Measurements from ENCODE around the gene PCBP1. TPM values are rescaled to one million over a fixed set of nuclear protein-coding genes. Genes with fewer than 3 reads are reported as not detected.
A peak's percentile ranks its signal among the peaks of the same experiment; 100 is the strongest.

Gene PCBP1
- total and polyA plus RNA-seq, 9 of the 15 experiments (the other 6 are each of a cell fraction or from before 2014, with no cell fraction given), result 19.2 to 407 (median 78.1) TPM

DNA sequence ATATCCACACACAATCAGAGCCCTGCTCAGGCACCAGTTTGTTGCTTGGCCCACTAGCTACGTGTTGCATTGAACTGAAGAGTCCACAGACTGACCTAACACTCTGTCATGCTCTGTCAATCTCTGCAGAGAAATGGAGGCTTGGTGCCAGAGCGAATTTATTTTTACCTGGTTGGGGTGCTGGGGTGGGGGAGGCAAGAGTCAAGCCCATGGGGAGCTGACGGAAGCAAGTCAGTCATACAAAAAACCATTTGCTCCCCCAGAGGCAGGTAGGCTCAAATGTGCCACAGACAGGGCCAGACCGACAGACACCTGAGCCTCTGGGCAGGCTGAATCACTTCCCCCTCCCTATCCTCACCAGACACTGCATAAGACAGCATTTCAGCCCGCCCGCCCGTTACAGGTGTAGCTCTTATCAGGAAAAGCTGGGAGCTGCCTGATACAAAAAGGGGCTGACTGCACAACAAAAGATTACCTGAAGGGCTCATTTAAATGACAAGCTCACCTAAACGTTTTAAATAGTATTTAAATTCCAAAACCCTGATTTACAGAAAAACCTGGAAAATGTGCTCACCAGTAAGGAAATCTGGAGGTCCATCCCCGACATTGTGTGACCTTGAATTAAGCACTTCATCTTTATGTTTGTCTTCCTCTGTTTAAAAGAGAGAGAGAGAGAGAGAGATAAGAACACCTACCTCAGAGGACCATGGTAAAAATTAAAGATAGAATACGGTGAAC lies 2.1 kb upstream of the PCBP1 start (continued):
- TF ChIP-seq ZBTB1 (CRISPR knock-in tag; IDR thresholded peaks at IDR 0.05; ENCODE audit: borderline replicate concordance, low read depth) (no peak), DDX20 (tag; IDR thresholded peaks at IDR 0.05; ENCODE audit: low read depth) (no peak), POLR3A (IDR thresholded peaks at IDR 0.05; ENCODE audit: borderline replicate concordance, extremely low read depth, insufficient read depth, insufficient read length) (no peak), CBX1 (IDR thresholded peaks at IDR 0.05; ENCODE audit: low read depth) (no peak), KHSRP (IDR thresholded peaks at IDR 0.05) (peak; percentile 35; the same call in 1 of the 2 replicates), OTX1 (CRISPR knock-in tag; IDR thresholded peaks at IDR 0.05) (no peak), FOXK1 (CRISPR knock-in tag; IDR thresholded peaks at IDR 0.05; ENCODE audit: borderline replicate concordance) (no peak), FOXJ3 (CRISPR knock-in tag; IDR thresholded peaks at IDR 0.05) (no peak), DPF2 (IDR thresholded peaks at IDR 0.05) (peak; percentile 84), NFRKB (IDR thresholded peaks at IDR 0.05; ENCODE audit: low read depth) (no peak), C11orf30 (IDR thresholded peaks at IDR 0.05; ENCODE audit: low read depth) (no peak), ZNF583 (CRISPR knock-in tag; IDR thresholded peaks at IDR 0.05) (no peak), IFI16 (CRISPR knock-in tag; IDR thresholded peaks at IDR 0.05) (no peak), ARID1B (IDR thresholded peaks at IDR 0.05) (peak; percentile 88), CEBPB (tag; IDR thresholded peaks at IDR 0.05) (no peak), FOXJ2 (tag; IDR thresholded peaks at IDR 0.05) (no peak)
- TF ChIP-seq, protein P1, sequence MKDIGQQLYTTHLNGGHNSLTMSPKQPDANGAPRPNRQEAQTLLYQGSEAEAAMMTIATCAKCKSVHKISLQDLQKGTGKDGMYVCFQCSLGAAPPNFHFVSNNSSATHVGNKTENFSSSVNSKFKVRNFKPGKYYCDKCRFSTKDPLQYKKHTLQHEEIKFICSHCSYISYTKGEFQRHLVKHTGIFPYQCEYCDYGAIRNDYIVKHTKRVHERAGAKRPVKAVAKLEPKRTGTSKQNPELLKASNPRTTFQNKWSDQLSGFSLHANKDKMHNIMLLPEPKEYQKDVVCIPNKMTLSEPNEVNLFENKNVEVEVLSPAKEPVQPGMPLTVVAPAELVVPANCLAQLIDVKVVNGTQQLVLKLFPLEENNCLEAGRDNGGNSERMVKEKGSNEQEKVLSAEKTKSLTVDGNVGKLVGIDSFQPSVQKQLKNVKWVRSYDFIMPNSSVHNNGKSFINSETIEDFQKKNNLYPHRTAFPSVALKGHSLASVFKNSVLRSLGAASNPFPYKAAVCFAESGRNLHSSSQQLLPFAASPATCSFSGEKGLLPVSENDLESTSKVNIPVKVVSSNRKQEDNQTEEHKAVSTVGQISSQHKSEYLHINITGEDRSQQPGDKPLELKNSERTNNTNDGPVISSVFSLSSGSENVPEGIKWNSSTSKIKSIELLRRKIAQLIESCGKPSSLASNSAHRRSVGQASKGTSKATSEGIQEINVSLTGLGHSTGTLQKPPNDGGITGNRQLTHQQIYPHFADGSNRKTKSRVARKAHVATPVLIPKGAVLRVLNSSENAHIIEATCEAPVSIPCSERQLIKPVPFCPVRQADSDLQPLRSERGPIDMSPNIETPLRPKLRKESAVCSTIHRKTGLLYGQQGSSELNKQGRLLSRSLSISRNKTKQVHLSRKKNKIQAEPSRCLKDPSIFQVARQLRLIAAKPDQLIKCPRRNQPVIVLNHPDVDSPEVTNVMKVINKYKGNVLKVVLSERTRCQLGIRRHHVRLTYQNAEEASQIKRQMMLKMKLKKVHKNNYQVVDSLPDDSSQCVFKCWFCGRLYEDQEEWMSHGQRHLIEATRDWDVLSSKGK (CRISPR knock-in tag; IDR thresholded peaks at IDR 0.05), result no peak
- TF ChIP-seq, protein P2, sequence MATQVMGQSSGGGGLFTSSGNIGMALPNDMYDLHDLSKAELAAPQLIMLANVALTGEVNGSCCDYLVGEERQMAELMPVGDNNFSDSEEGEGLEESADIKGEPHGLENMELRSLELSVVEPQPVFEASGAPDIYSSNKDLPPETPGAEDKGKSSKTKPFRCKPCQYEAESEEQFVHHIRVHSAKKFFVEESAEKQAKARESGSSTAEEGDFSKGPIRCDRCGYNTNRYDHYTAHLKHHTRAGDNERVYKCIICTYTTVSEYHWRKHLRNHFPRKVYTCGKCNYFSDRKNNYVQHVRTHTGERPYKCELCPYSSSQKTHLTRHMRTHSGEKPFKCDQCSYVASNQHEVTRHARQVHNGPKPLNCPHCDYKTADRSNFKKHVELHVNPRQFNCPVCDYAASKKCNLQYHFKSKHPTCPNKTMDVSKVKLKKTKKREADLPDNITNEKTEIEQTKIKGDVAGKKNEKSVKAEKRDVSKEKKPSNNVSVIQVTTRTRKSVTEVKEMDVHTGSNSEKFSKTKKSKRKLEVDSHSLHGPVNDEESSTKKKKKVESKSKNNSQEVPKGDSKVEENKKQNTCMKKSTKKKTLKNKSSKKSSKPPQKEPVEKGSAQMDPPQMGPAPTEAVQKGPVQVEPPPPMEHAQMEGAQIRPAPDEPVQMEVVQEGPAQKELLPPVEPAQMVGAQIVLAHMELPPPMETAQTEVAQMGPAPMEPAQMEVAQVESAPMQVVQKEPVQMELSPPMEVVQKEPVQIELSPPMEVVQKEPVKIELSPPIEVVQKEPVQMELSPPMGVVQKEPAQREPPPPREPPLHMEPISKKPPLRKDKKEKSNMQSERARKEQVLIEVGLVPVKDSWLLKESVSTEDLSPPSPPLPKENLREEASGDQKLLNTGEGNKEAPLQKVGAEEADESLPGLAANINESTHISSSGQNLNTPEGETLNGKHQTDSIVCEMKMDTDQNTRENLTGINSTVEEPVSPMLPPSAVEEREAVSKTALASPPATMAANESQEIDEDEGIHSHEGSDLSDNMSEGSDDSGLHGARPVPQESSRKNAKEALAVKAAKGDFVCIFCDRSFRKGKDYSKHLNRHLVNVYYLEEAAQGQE (IDR thresholded peaks at IDR 0.05; ENCODE audit: borderline replicate concordance), result no peak
- TF ChIP-seq, protein P2 (CRISPR knock-in tag; IDR thresholded peaks at IDR 0.05; ENCODE audit: low read depth), result no peak

Data from K562 (cell line).